ENCODE data around the gene DNAAF8. TPM values are rescaled to one million over a fixed set of nuclear protein-coding genes. Genes with fewer than 3 reads are reported as not detected.

The DNAAF8 gene
- total and polyA plus RNA-seq, 4 donors = 0.24 to 0.49 TPM; not detected in 2

DNA sequence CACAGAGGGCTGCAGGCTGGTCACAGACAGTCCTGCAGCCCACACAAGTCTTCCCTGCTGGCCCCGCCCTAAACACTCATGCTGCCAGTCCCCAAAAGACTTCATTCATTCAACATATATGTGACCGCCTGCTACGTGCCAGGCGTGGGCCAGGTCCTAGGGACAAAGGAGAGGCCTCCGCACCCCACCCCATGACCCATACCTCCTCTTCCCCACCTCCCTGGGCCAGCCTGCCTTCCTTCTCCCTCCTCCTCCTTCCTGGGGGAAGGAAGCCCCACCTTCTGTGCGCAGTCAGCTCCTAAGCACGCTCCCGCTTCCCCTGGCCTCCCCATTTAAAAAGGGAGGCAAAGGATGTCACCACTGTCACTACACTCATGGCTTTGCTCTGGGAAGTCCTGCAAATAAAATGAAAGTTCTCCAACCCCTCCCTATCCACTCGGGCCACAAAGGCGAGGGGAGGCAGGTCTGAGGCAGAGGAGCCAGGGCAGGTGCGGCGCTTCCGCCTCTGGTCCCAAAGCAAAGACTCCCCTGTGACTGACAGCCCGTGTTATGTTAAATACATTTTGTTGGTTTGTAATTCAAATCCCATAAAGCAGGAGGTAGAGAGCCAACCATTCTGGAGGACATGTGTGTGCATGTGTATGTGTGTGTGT is 9.0 kb downstream of the DNAAF8 start:
- WGBS, 2 donors = 50 to 52% methylated on average over 14 of the region's 14 CpGs
- Histone ChIP-seq H3K27ac (ENCODE audit: low read depth in 1 of 2, low read length in 2 of 2) (no peak overlapping the region), H3K9me3 (ENCODE audit: control insufficient read depth, low read length) (no peaks in the 10 kb centered on the region), H3K4me3 (ENCODE audit: low read length in 2 of 2) (no peak overlapping the region), H3K27me3 (ENCODE audit: control insufficient read depth in 1 of 2, insufficient read depth in 2 of 2, low read length in 1 of 2) (no peaks in the 10 kb centered on the region), H3K36me3 (ENCODE audit: control insufficient read depth in 1 of 2, insufficient read depth in 2 of 2, low read length in 1 of 2) (no peaks in the 10 kb centered on the region), H3K4me1 (ENCODE audit: control insufficient read depth in 1 of 2, insufficient read depth in 2 of 2, low read length in 2 of 2) (no peaks in the 10 kb centered on the region)
- intact Hi-C loops (cut with DNase I) = no loop called here
- DNase-seq (no peak), ATAC-seq (ENCODE audit: low FRiP score) (no peak)

GRCh38 chr16:4744555-4745273 is 10.4 kb downstream of the DNAAF8 start:
- no peaks in the 10 kb centered on the region for H3K9me3 ChIP-seq (ENCODE audit: control insufficient read depth, low read length)
- H3K27me3 ChIP-seq (ENCODE audit: control insufficient read depth in 1 of 2, insufficient read depth in 2 of 2, low read length in 1 of 2) = no peaks in the 10 kb centered on the region
- no peak overlapping the region for H3K27ac ChIP-seq (ENCODE audit: low read depth in 1 of 2, low read length in 2 of 2)
- 71 to 75% methylated on average over 13 of the region's 13 CpGs for WGBS, 2 donors
- intact Hi-C loops (cut with DNase I) = no loop called here
- no peaks in the 10 kb centered on the region for H3K4me1 ChIP-seq (ENCODE audit: control insufficient read depth in 1 of 2, insufficient read depth in 2 of 2, low read length in 2 of 2)
- DNase-seq (no peak), ATAC-seq (ENCODE audit: low FRiP score) (no peak)
- H3K36me3 ChIP-seq (ENCODE audit: control insufficient read depth in 1 of 2, insufficient read depth in 2 of 2, low read length in 1 of 2) = no peaks in the 10 kb centered on the region
- H3K4me3 ChIP-seq (ENCODE audit: low read length in 2 of 2) = no peak overlapping the region

- Histone ChIP-seq H3K4me3 (ENCODE audit: low read length in 2 of 2) (no peak overlapping the region), H3K27me3 (ENCODE audit: control insufficient read depth in 1 of 2, insufficient read depth in 2 of 2, low read length in 1 of 2) (no peaks in the 10 kb centered on the region), H3K36me3 (ENCODE audit: control insufficient read depth in 1 of 2, insufficient read depth in 2 of 2, low read length in 1 of 2) (no peaks in the 10 kb centered on the region), H3K9me3 (ENCODE audit: control insufficient read depth, low read length) (no peaks in the 10 kb centered on the region), H3K4me1 (ENCODE audit: control insufficient read depth in 1 of 2, insufficient read depth in 2 of 2, low read length in 2 of 2) (no peaks in the 10 kb centered on the region), H3K27ac (ENCODE audit: low read depth in 1 of 2, low read length in 2 of 2) (no peak overlapping the region)
- WGBS, 2 donors = 78 to 89% methylated on average over 3 of the region's 3 CpGs
- intact Hi-C loops (cut with DNase I) = no loop called here
- ATAC-seq (ENCODE audit: low FRiP score) (no peak), DNase-seq (no peak)
Observed at GRCh38 chr16:4745274-4745569, 10.9 kb downstream of the DNAAF8 start.

DNA sequence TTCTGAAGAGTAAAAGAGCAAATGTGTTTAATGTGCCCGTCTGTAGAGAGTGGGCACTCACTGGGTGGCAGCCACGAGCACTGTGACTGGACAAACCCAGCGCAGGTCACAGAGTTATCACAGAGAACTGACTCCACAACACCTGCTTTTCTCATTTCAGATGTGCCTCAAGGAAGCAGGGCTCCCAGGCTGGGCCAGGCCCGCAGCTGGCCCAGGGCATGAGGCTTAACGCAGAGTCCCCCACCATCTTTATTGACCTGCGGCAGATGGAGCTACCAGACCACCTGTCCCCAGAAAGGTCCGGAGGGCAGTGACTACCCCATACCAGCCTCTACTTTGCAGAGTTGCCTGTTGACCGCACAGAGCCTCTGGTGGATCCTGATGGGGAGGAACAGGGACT is 11.9 kb downstream of the DNAAF8 start:
- Histone ChIP-seq H3K36me3 (ENCODE audit: control insufficient read depth in 1 of 2, insufficient read depth in 2 of 2, low read length in 1 of 2) (no peaks in the 10 kb centered on the region), H3K4me1 (ENCODE audit: control insufficient read depth in 1 of 2, insufficient read depth in 2 of 2, low read length in 2 of 2) (no peaks in the 10 kb centered on the region), H3K4me3 (ENCODE audit: low read length in 2 of 2) (no peak overlapping the region), H3K9me3 (ENCODE audit: control insufficient read depth, low read length) (no peaks in the 10 kb centered on the region), H3K27me3 (ENCODE audit: control insufficient read depth in 1 of 2, insufficient read depth in 2 of 2, low read length in 1 of 2) (no peaks in the 10 kb centered on the region), H3K27ac (ENCODE audit: low read depth in 1 of 2, low read length in 2 of 2) (no peak overlapping the region)
- WGBS, 2 donors = 77 to 80% methylated on average over 8 of the region's 8 CpGs
- ATAC-seq (ENCODE audit: low FRiP score) = no peak
- intact Hi-C loops (cut with DNase I) = no loop called here
- no peak for DNase-seq

- WGBS, 2 donors = 27 to 30% methylated on average over 15 of the region's 15 CpGs
- Histone ChIP-seq H3K4me3 (ENCODE audit: low read length in 2 of 2) (no peak overlapping the region), H3K27me3 (ENCODE audit: control insufficient read depth in 1 of 2, insufficient read depth in 2 of 2, low read length in 1 of 2) (no peaks in the 10 kb centered on the region), H3K27ac (ENCODE audit: low read depth in 1 of 2, low read length in 2 of 2) (no peak overlapping the region), H3K36me3 (ENCODE audit: control insufficient read depth in 1 of 2, insufficient read depth in 2 of 2, low read length in 1 of 2) (no peaks in the 10 kb centered on the region), H3K9me3 (ENCODE audit: control insufficient read depth, low read length) (no peaks in the 10 kb centered on the region), H3K4me1 (ENCODE audit: control insufficient read depth in 1 of 2, insufficient read depth in 2 of 2, low read length in 2 of 2) (no peaks in the 10 kb centered on the region)
- ATAC-seq (ENCODE audit: low FRiP score) (no peak), DNase-seq (peak in 1 of 2 donors; percentile 57)
- intact Hi-C loops (cut with DNase I) = no loop called here
Observed at GRCh38 chr16:4746991-4747574, 12.7 kb downstream of the DNAAF8 start.

DNA sequence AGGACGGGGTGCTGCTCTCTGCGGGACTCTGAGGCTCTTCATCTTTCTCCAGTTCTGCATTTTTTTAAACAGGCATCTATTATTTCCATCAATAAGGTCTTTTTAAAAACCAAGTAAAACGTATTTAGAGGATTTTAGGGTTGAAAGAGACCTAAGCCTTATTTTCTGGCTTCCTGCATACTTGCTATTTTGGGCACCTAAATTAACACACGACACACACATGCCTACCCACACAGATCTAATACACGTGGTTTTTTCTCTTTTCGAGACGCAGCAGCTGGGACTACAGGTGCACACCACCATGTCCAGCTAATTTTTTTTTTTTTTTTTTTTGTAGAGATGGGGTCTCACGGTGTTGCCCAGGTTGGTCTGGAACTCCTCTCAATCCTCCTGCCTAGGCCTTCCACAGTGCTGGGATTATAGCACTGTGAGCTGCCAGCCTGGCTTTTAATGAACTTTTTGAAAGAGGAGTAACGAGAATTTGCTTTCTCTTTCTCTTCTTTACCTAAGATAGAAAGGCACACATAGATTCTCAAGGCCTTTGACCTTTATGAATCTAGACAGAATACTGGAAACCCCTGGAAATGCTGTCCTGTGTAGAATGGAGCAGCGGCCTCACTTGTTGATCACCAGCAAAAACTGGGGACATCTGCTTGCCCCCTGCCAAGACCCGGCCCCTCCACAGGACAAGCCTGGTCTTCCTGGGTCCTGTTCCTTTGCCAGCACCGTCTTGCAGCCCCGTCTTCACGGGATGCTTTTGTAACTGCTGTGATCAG is 13.8 kb downstream of the DNAAF8 start:
- ATAC-seq (ENCODE audit: low FRiP score) (no peak), DNase-seq (no peak)
- Histone ChIP-seq H3K27ac (ENCODE audit: low read depth in 1 of 2, low read length in 2 of 2) (no peak overlapping the region), H3K4me1 (ENCODE audit: control insufficient read depth in 1 of 2, insufficient read depth in 2 of 2, low read length in 2 of 2) (no peaks in the 10 kb centered on the region), H3K4me3 (ENCODE audit: low read length in 2 of 2) (no peak overlapping the region), H3K9me3 (ENCODE audit: control insufficient read depth, low read length) (no peaks in the 10 kb centered on the region), H3K36me3 (ENCODE audit: control insufficient read depth in 1 of 2, insufficient read depth in 2 of 2, low read length in 1 of 2) (peaks cover 0 to 4% of the 10 kb centered on the region in 2 donors), H3K27me3 (ENCODE audit: control insufficient read depth in 1 of 2, insufficient read depth in 2 of 2, low read length in 1 of 2) (no peaks in the 10 kb centered on the region)
- WGBS, 2 donors = 60 to 65% methylated on average over 14 of the region's 14 CpGs
- intact Hi-C loops (cut with DNase I) = no loop called here

- no peak for DNase-seq
- H3K9me3 ChIP-seq (ENCODE audit: control insufficient read depth, low read length) = no peaks in the 10 kb centered on the region
- no peaks in the 10 kb centered on the region for H3K27me3 ChIP-seq (ENCODE audit: control insufficient read depth in 1 of 2, insufficient read depth in 2 of 2, low read length in 1 of 2)
- no peak overlapping the region for H3K27ac ChIP-seq (ENCODE audit: low read depth in 1 of 2, low read length in 2 of 2)
- peaks cover 0 to 4% of the 10 kb centered on the region in 2 donors for H3K36me3 ChIP-seq (ENCODE audit: control insufficient read depth in 1 of 2, insufficient read depth in 2 of 2, low read length in 1 of 2)
- no peak overlapping the region for H3K4me3 ChIP-seq (ENCODE audit: low read length in 2 of 2)
- 90 to 93% methylated on average over 16 of the region's 16 CpGs for WGBS, 2 donors
- intact Hi-C loops (cut with DNase I) = no loop called here
- ATAC-seq (ENCODE audit: low FRiP score) = no peak
- H3K4me1 ChIP-seq (ENCODE audit: control insufficient read depth in 1 of 2, insufficient read depth in 2 of 2, low read length in 2 of 2) = no peaks in the 10 kb centered on the region
Observed at GRCh38 chr16:4748682-4749411, 14.5 kb downstream of the DNAAF8 start.

GRCh38 chr16:4749700-4750257 is 15.4 kb downstream of the DNAAF8 start:
- Histone ChIP-seq H3K4me3 (ENCODE audit: low read length in 2 of 2) (no peak overlapping the region), H3K27ac (ENCODE audit: low read depth in 1 of 2, low read length in 2 of 2) (no peak overlapping the region), H3K36me3 (ENCODE audit: control insufficient read depth in 1 of 2, insufficient read depth in 2 of 2, low read length in 1 of 2) (peaks cover 0 to 5% of the 10 kb centered on the region in 2 donors), H3K9me3 (ENCODE audit: control insufficient read depth, low read length) (no peaks in the 10 kb centered on the region), H3K4me1 (ENCODE audit: control insufficient read depth in 1 of 2, insufficient read depth in 2 of 2, low read length in 2 of 2) (no peaks in the 10 kb centered on the region), H3K27me3 (ENCODE audit: control insufficient read depth in 1 of 2, insufficient read depth in 2 of 2, low read length in 1 of 2) (no peaks in the 10 kb centered on the region)
- DNase-seq (no peak), ATAC-seq (ENCODE audit: low FRiP score) (no peak)
- intact Hi-C loops (cut with DNase I) = no loop called here
- 83 to 87% methylated on average over 10 of the region's 10 CpGs for WGBS, 2 donors
